Adrenal gland (tissue), 5 donors: ENCODE data around the gene IQCC.

Experiments used
- POLR2A ChIP-seq, 2 donors: fragments of 450-650 bp; IDR thresholded peaks; one replicate each; pipeline ENCODE4 v1.6.1; 2017; ENCODE audit warnings: antibody characterized with exemption in 2 of 2, mild to moderate bottlenecking in 2 of 2, moderate library complexity in 1 of 2
- TF ChIP-seq, protein P1 (sequence below), 6 experiments: fragments of 450-650 bp in 4 of 6; fragments of 200-600 bp in 2 of 6; sonication (generic) in 1 of 6; IDR thresholded peaks; 1 replicate in 5 of 6; 2 replicates in 1 of 6; pipeline versions ENCODE4 v1.5.1 to v1.8.0; 2016 to 2021; ENCODE audit warnings: antibody characterized with exemption in 6 of 6, mild to moderate bottlenecking in 2 of 6, moderate library complexity in 1 of 6
- donor health status: DM: no; HTN: no; CAD: no.

DNA sequence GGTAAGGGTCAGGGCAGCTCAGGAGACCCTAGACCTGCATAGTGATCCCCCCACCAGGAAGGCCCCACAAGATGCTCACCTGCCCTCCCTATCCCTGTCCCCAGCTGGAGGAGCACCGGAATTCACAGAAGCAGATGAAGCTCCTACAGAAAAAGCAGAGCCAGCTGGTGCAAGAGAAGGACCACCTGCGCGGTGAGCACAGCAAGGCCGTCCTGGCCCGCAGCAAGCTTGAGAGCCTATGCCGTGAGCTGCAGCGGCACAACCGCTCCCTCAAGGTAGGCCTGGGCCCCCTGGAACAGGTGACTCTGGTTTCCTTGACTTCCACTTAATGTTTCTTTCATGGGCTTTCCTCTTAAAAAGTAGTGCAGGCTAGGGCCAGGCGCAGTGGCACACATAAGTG, 17.6 kb upstream of the IQCC start:
- no peak for TF ChIP-seq POLR2A (IDR thresholded peaks at IDR 0.05)
- TF ChIP-seq, protein P1, sequence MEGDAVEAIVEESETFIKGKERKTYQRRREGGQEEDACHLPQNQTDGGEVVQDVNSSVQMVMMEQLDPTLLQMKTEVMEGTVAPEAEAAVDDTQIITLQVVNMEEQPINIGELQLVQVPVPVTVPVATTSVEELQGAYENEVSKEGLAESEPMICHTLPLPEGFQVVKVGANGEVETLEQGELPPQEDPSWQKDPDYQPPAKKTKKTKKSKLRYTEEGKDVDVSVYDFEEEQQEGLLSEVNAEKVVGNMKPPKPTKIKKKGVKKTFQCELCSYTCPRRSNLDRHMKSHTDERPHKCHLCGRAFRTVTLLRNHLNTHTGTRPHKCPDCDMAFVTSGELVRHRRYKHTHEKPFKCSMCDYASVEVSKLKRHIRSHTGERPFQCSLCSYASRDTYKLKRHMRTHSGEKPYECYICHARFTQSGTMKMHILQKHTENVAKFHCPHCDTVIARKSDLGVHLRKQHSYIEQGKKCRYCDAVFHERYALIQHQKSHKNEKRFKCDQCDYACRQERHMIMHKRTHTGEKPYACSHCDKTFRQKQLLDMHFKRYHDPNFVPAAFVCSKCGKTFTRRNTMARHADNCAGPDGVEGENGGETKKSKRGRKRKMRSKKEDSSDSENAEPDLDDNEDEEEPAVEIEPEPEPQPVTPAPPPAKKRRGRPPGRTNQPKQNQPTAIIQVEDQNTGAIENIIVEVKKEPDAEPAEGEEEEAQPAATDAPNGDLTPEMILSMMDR (IDR thresholded peaks at IDR 0.05): no peak
